ENCODE results near the gene PRDM1. TPM values are rescaled to one million over a fixed set of nuclear protein-coding genes. Genes with fewer than 3 reads are reported as not detected.

Gene PRDM1
- total and polyA plus RNA-seq, 2 donors (not counting 1 experiment from before 2014, with no cell fraction given) = 6.9 to 9.6 TPM

- no peak overlapping the region for H3K4me2 ChIP-seq (replicated peaks; ENCODE audit: low read depth, low read length, poor library complexity, severe bottlenecking)
- H3K9me3 ChIP-seq (ENCODE audit: control extremely low read depth in 1 of 3, control insufficient read depth in 2 of 3, insufficient read depth in 1 of 3, low read length in 2 of 3) = no peaks in the 10 kb centered on the region
Observed at GRCh38 chr6:106064756-106065155, 21.4 kb upstream of the PRDM1 start.

GRCh38 chr6:106066989-106067388, 19.1 kb upstream of the PRDM1 start:
- Histone ChIP-seq H3K4me2 (replicated peaks; ENCODE audit: low read depth, low read length, poor library complexity, severe bottlenecking) (no peak overlapping the region), H2AFZ (ENCODE audit: insufficient read depth, low read depth, low read length, poor library complexity, severe bottlenecking) (no peak overlapping the region), H3K4me3 (ENCODE audit: control extremely low read depth in 1 of 5, extremely low read depth in 1 of 5, insufficient read depth in 1 of 5, low read depth in 2 of 5, low read length in 4 of 5) (no peak overlapping the region), H3K36me3 (replicated peaks in 1 of 2; ENCODE audit: control extremely low read depth in 1 of 2, control insufficient read depth in 1 of 2, extremely low read depth in 1 of 2, insufficient read depth in 2 of 2, low read length in 1 of 2) (no peaks in the 10 kb centered on the region), H3K9ac (ENCODE audit: low read length) (no peak overlapping the region), H3K27me3 (replicated peaks in 1 of 4; ENCODE audit: control extremely low read depth in 1 of 4, control insufficient read depth in 3 of 4, insufficient read depth in 4 of 4, low read length in 3 of 4) (peaks cover 0 to 3% (median 0%) of the 10 kb centered on the region in 4 experiments), H3K27ac (ENCODE audit: low read length in 2 of 2) (no peak overlapping the region), H4K20me1 (ENCODE audit: control insufficient read depth, insufficient read depth, low read length, poor library complexity, severe bottlenecking) (no peaks in the 10 kb centered on the region), H3K4me1 (ENCODE audit: control insufficient read depth in 2 of 2, insufficient read depth in 2 of 2, low read length in 2 of 2) (no peaks in the 10 kb centered on the region), H3K9me3 (ENCODE audit: control extremely low read depth in 1 of 3, control insufficient read depth in 2 of 3, insufficient read depth in 1 of 3, low read length in 2 of 3) (no peaks in the 10 kb centered on the region), H3K79me2 (ENCODE audit: control insufficient read depth, insufficient read depth, low read length) (no peaks in the 10 kb centered on the region)
- CTCF ChIA-PET = no interaction called here
- intact Hi-C loops (cut with micrococcal nuclease) = no loop called here
- no peak for TF ChIP-seq CTCF (IDR thresholded peaks at IDR 0.05)
- TF ChIP-seq EZH2 (IDR thresholded peaks at IDR 0.05; ENCODE audit: borderline replicate concordance, insufficient read depth, low read depth, low read length, poor library complexity, severe bottlenecking) = no peak
- H3K27ac Mint-ChIP-seq = no peak overlapping the region
- POLR2A ChIA-PET = no interaction called here
- no peaks in the 10 kb centered on the region for H3K9me3 Mint-ChIP-seq (ENCODE audit: insufficient read depth)
- H3K4me3 Mint-ChIP-seq = no peak overlapping the region
- ATAC-seq (ENCODE audit: low read depth) (no peak), DNase-seq (no peak)
- peaks cover 4% of the 10 kb centered on the region for H3K27me3 Mint-ChIP-seq
- WGBS (ENCODE audit: insufficient coverage) = no CpG with 5 or more reads among the region's 1 CpG
- no peaks in the 10 kb centered on the region for H3K4me1 Mint-ChIP-seq

More at GRCh38 chr6:106064756-106065155, 21.4 kb upstream of the PRDM1 start:
- no peak overlapping the region for H3K4me3 ChIP-seq (ENCODE audit: control extremely low read depth in 1 of 5, extremely low read depth in 1 of 5, insufficient read depth in 1 of 5, low read depth in 2 of 5, low read length in 4 of 5)
- H3K9ac ChIP-seq (ENCODE audit: low read length) = no peak overlapping the region
- CTCF ChIA-PET = no interaction called here
- no peaks in the 10 kb centered on the region for H4K20me1 ChIP-seq (ENCODE audit: control insufficient read depth, insufficient read depth, low read length, poor library complexity, severe bottlenecking)
- H3K9me3 Mint-ChIP-seq (ENCODE audit: insufficient read depth) = no peaks in the 10 kb centered on the region
- H3K27ac Mint-ChIP-seq = no peak overlapping the region
- no peak for DNase-seq
- no peaks in the 10 kb centered on the region for H3K27me3 ChIP-seq (replicated peaks in 1 of 4; ENCODE audit: control extremely low read depth in 1 of 4, control insufficient read depth in 3 of 4, insufficient read depth in 4 of 4, low read length in 3 of 4)
- H3K4me1 Mint-ChIP-seq = no peaks in the 10 kb centered on the region
- no peaks in the 10 kb centered on the region for H3K36me3 ChIP-seq (replicated peaks in 1 of 2; ENCODE audit: control extremely low read depth in 1 of 2, control insufficient read depth in 1 of 2, extremely low read depth in 1 of 2, insufficient read depth in 2 of 2, low read length in 1 of 2)
- H3K4me3 Mint-ChIP-seq = no peak overlapping the region
- H2AFZ ChIP-seq (ENCODE audit: insufficient read depth, low read depth, low read length, poor library complexity, severe bottlenecking) = no peak overlapping the region
- peaks cover 1% of the 10 kb centered on the region for H3K27me3 Mint-ChIP-seq
- H3K27ac ChIP-seq (ENCODE audit: low read length in 2 of 2) = no peak overlapping the region
- H3K79me2 ChIP-seq (ENCODE audit: control insufficient read depth, insufficient read depth, low read length) = no peaks in the 10 kb centered on the region
- no peaks in the 10 kb centered on the region for H3K4me1 ChIP-seq (ENCODE audit: control insufficient read depth in 2 of 2, insufficient read depth in 2 of 2, low read length in 2 of 2)
- ATAC-seq (ENCODE audit: low read depth) = no peak
- POLR2A ChIA-PET = no interaction called here
- no peak for TF ChIP-seq CTCF (IDR thresholded peaks at IDR 0.05)
- TF ChIP-seq EZH2 (IDR thresholded peaks at IDR 0.05; ENCODE audit: borderline replicate concordance, insufficient read depth, low read depth, low read length, poor library complexity, severe bottlenecking) = no peak
- intact Hi-C loops (cut with micrococcal nuclease) = no loop called here
- 55% methylated on average over 1 of the region's 1 CpG for WGBS (ENCODE audit: insufficient coverage)
